Transverse colon (tissue), 4 donors: ENCODE measurements around the gene CSRP3. TPM values are rescaled to one million over a fixed set of nuclear protein-coding genes. Genes with fewer than 3 reads are reported as not detected.
"Not testable (repeated sequence)": the region's sequence is repeated elsewhere in the genome, so short reads cannot be mapped to it uniquely, and the experiment has no call there.

Experiments
- DNase-seq: peaks from one replicate; pipeline ENCODE4 v3.0.0-alpha.2; 2019
- H3K27ac ChIP-seq, 4 donors: fragments of 200-600 bp; sonication (generic); 2 replicates each; pipeline ENCODE4 v1.5.1; 2016 to 2018; ENCODE audit warnings: inconsistent platforms in 4 of 4
- H3K27me3 ChIP-seq: fragments of 200-600 bp; sonication (generic); 2 replicates; pipeline ENCODE4 v1.5.1; 2017; ENCODE audit warnings: inconsistent platforms
- H3K36me3 ChIP-seq, 4 donors: fragments of 200-600 bp; sonication (generic); 2 replicates each; pipeline ENCODE4 v1.5.1; 2017 to 2019; ENCODE audit warnings: inconsistent platforms in 4 of 4
- H3K4me1 ChIP-seq, 4 donors: fragments of 200-600 bp; sonication (generic); 2 replicates each; pipeline ENCODE4 v1.5.1; 2017 to 2020; ENCODE audit warnings: inconsistent platforms in 4 of 4
- H3K4me3 ChIP-seq, 4 donors: fragments of 200-600 bp; sonication (generic); 1 replicate in 1 of 4; 2 replicates in 3 of 4; pipeline versions ENCODE4 v1.5.1 to v1.6.1; 2017 to 2019; ENCODE audit warnings: inconsistent platforms in 4 of 4
- H3K9me3 ChIP-seq, 2 donors: fragments of 200-600 bp; sonication (generic); 2 replicates each; pipeline ENCODE4 v1.5.1; 2017 to 2019; ENCODE audit warnings: inconsistent platforms in 2 of 2
- EP300 ChIP-seq: sonication (generic); formaldehyde crosslinking; IDR thresholded peaks from one replicate; pipeline ENCODE4 v1.6.1; 2017; ENCODE audit warnings: antibody characterized with exemption, low read depth
- POLR2A ChIP-seq: fragments of 450-650 bp; IDR thresholded peaks from one replicate; pipeline ENCODE4 v1.6.1; 2016; ENCODE audit warnings: antibody characterized with exemption, mild to moderate bottlenecking, moderate library complexity
- POLR2AphosphoS5 ChIP-seq, 3 donors: sonication (generic); formaldehyde crosslinking; IDR thresholded peaks; one replicate each; pipeline ENCODE4 v1.6.1; 2016; ENCODE audit warnings: antibody characterized with exemption in 3 of 3
- WGBS, 2 donors: methylation state at CpG; one replicate each; pipeline ENCODE4 v1.1.5; 2018; ENCODE audit warnings: low coverage in 1 of 2; 5-methylcytosine and 5-hydroxymethylcytosine counted together
- in situ Hi-C, 4 donors: fragments of 200-750 bp; cut with MboI; loops; one replicate each; pipeline versions ENCODE4 v1.15.0 to v1.15.1; 2017; ENCODE audit warnings: low sequenced_read_pairs in 3 of 4, low pct_ligation_motif_present in 1 of 4, low pct_unique_long_range_greater_than_20kb in 1 of 4
- intact Hi-C: fragments of 100-400 bp; cut with DNase I; formaldehyde crosslinking; loops from one replicate; pipeline ENCODE4 v1.15.1; 2023; ENCODE audit warnings: low total_unique reads
- total RNA-seq, 4 donors: library from RNA; depleted of rRNA; stranded (reverse); fragments of >200 nt; gene quantifications; one replicate each; pipeline ENCODE4 v1.1.0, GENCODE V29; 2016
- TF ChIP-seq, protein P1 (sequence below), 5 experiments: fragments of 200-600 bp in 3 of 5; fragments of 450-650 bp in 2 of 5; sonication (generic) in 3 of 5; IDR thresholded peaks; 1 replicate in 2 of 5; 2 replicates in 3 of 5; pipeline ENCODE4 v1.5.1; 2016 to 2017; ENCODE audit warnings: antibody characterized with exemption in 5 of 5, inconsistent platforms in 3 of 5, mild to moderate bottlenecking in 2 of 5, moderate library complexity in 1 of 5

CSRP3 gene
- total RNA-seq, 4 donors from 2014 or later: not detected

DNA sequence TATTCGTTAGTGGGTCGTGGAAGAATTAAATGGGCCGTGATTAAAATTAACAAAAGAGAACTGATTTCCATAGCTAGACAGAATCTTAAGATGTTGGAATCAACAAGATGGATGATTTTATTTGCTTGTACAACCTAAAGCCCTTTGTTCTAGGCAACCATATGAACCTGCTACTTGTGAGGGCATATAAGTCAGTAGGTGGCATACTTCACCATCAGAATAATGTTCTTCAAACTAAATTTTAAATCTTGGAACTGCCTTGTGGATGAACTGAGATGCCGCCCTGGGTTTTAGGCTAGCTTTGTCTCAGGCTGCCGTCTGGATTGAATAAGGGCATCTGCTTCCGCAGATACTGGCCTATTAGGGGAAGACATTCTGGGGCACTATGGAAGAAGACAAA is 40.9 kb downstream of the CSRP3 start:
- Histone ChIP-seq H3K9me3 (no peaks in the 10 kb centered on the region), H3K27me3 (no peaks in the 10 kb centered on the region), H3K4me3 (no peak overlapping the region), H3K27ac (no peak overlapping the region), H3K36me3 (peaks cover 0 to 15% (median 2%) of the 10 kb centered on the region in 4 donors), H3K4me1 (no peaks in the 10 kb centered on the region)
- in situ Hi-C loops (no loop called here), intact Hi-C loops (no loop called here)
- TF ChIP-seq POLR2AphosphoS5 (IDR thresholded peaks at IDR 0.05) (no peak), POLR2A (no peak), EP300 (no peak)
- TF ChIP-seq, protein P1, sequence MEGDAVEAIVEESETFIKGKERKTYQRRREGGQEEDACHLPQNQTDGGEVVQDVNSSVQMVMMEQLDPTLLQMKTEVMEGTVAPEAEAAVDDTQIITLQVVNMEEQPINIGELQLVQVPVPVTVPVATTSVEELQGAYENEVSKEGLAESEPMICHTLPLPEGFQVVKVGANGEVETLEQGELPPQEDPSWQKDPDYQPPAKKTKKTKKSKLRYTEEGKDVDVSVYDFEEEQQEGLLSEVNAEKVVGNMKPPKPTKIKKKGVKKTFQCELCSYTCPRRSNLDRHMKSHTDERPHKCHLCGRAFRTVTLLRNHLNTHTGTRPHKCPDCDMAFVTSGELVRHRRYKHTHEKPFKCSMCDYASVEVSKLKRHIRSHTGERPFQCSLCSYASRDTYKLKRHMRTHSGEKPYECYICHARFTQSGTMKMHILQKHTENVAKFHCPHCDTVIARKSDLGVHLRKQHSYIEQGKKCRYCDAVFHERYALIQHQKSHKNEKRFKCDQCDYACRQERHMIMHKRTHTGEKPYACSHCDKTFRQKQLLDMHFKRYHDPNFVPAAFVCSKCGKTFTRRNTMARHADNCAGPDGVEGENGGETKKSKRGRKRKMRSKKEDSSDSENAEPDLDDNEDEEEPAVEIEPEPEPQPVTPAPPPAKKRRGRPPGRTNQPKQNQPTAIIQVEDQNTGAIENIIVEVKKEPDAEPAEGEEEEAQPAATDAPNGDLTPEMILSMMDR (IDR thresholded peaks at IDR 0.05): no peak
- no peak for DNase-seq
- 86 to 90% methylated on average over 4 to 6 of the region's 6 CpGs for WGBS, 2 donors

DNA sequence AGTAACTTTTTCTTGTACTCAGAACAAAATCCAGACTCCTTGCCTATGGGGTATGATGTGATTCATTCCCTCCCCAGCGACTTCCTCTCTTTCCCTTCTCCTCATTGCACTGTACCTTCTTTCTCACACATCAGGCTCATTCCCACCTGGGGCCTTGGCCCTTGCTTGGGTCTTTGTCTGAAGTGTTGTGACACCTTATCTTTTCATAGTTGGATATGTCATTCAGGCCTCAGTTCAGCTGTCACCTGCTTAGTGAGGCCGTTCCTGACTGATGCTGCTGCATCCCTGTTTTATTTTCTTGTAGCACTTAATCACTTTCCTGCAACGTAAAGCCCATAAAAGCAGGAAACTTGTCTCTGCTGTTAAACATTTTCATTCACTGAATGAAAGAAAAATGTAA is 44.9 kb downstream of the CSRP3 start:
- Histone ChIP-seq H3K9me3 (no peaks in the 10 kb centered on the region), H3K4me3 (no peak overlapping the region), H3K36me3 (peaks cover 0 to 33% (median 12%) of the 10 kb centered on the region in 4 donors), H3K27ac (no peak overlapping the region), H3K27me3 (no peaks in the 10 kb centered on the region), H3K4me1 (no peaks in the 10 kb centered on the region)
- in situ Hi-C loops (no loop called here), intact Hi-C loops (no loop called here)
- no peak for TF ChIP-seq POLR2A
- TF ChIP-seq, protein P1 (IDR thresholded peaks at IDR 0.05): no peak
- no peak for TF ChIP-seq EP300
- no peak for TF ChIP-seq POLR2AphosphoS5 (IDR thresholded peaks at IDR 0.05)
- no peak for DNase-seq
- 60 to 84% methylated on average over 3 of the region's 3 CpGs for WGBS, 2 donors

DNA sequence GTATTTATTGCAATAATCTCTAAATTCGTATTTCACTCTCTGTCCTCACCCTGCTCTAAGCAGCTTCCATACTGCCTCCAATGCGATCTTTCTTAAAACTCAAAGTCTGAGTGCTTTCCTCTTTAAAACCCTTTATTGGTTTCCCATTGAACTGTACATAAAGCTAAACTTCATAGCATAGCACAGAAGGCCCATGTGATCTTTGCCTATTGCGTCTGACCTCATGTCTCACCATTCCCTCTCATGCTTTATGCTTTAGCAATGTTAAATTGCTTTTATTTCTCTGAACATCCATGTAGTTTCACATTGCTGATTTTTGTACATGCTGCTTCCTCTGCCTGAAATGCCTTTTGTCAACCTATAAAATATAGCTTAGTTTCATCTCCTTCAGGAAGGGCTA is 56.5 kb downstream of the CSRP3 start:
- WGBS, 2 donors: 43 to 66% methylated on average over 3 of the region's 3 CpGs
- in situ Hi-C loops (no loop called here), intact Hi-C loops (no loop called here)
- Histone ChIP-seq H3K27me3 (no peaks in the 10 kb centered on the region), H3K27ac (no peak overlapping the region), H3K36me3 (peaks cover 0 to 20% (median 6%) of the 10 kb centered on the region in 4 donors), H3K4me3 (no peak overlapping the region), H3K4me1 (no peaks in the 10 kb centered on the region), H3K9me3 (no peaks in the 10 kb centered on the region)
- TF ChIP-seq, protein P1 (IDR thresholded peaks at IDR 0.05): no peak
- TF ChIP-seq POLR2AphosphoS5 (IDR thresholded peaks at IDR 0.05) (no peak), EP300 (no peak), POLR2A (no peak)
- DNase-seq: no peak

DNA sequence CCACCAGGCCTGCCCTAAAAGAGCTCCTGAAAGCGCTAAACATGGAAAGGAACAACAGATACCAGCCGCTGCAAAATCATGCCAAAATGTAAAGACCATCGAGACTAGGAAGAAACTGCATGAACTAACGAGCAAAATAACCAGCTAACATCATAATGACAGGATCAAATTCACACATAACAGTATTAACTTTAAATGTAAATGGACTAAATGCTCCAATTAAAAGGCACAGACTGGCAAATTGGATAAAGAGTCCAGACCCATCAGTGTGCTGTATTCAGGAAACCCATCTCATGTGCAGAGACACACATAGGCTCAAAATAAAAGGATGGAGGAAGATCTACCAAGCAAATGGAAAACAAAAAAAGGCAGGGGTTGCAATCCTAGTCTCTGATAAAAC is 64.9 kb downstream of the CSRP3 start:
- H3K27ac ChIP-seq, intact Hi-C loops, H3K27me3 ChIP-seq, DNase-seq, in situ Hi-C loops, H3K9me3 ChIP-seq, H3K4me1 ChIP-seq, H3K4me3 ChIP-seq: not testable (repeated sequence)
- 95 to 96% methylated on average over 4 of the region's 4 CpGs for WGBS, 2 donors
- peaks cover 0 to 13% (median 2%) of the 10 kb centered on the region in 4 donors for H3K36me3 ChIP-seq

DNA sequence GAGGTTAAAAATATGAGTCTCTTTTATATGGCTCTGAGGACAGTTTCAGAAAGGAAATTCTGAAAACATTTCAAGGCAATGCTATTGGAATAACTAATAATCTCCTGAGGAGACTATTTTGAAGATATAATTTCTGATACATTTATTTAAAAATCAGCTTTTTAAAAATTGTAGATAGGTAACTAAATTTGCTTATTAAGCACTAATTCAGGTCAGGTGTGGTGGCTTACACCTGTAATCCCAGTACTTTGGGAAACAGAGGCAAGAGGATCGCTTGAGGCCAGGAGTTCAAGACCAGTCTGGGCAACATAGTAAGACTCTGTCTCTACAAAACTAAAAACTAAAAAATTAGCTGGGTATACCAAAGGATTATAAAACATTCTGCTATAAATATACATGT is 67.8 kb downstream of the CSRP3 start:
- H3K27ac ChIP-seq: no peak overlapping the region
- no peaks in the 10 kb centered on the region for H3K4me1 ChIP-seq
- H3K9me3 ChIP-seq: peaks cover 4 to 9% of the 10 kb centered on the region in 2 donors
- DNase-seq: no peak
- no peak overlapping the region for H3K4me3 ChIP-seq
- in situ Hi-C loops (no loop called here), intact Hi-C loops (no loop called here)
- H3K36me3 ChIP-seq: peaks cover 0 to 18% (median 2%) of the 10 kb centered on the region in 4 donors
- no peak for TF ChIP-seq EP300
- TF ChIP-seq POLR2A: no peak
- TF ChIP-seq POLR2AphosphoS5 (IDR thresholded peaks at IDR 0.05): no peak
- TF ChIP-seq, protein P1 (IDR thresholded peaks at IDR 0.05): no peak
- no peaks in the 10 kb centered on the region for H3K27me3 ChIP-seq
- WGBS, 2 donors: 88 to 97% methylated on average over 1 of the region's 1 CpG
